CD14-positive monocyte (primary cell): ENCODE measurements around the gene DDIAS. TPM values are rescaled to one million over a fixed set of nuclear protein-coding genes. Genes with fewer than 3 reads are reported as not detected.

Source experiments
- DNase-seq, 3 donors: peaks; one replicate each; pipeline ENCODE4 v3.0.0-alpha.2; 2011 to 2022
- H2AFZ ChIP-seq: 2 replicates; pipeline ENCODE4 v1.6.0; 2012; ENCODE audit warnings: mild to moderate bottlenecking, low read depth, low read length, inconsistent platforms; ENCODE audit not compliant: insufficient read depth, poor library complexity, severe bottlenecking
- H3K27ac ChIP-seq, 2 donors: 1 replicate in 1 of 2; 2 replicates in 1 of 2; pipeline ENCODE4 v1.5.1; 2012 to 2013; ENCODE audit warnings: low read length in 2 of 2, control low read depth in 1 of 2, inconsistent platforms in 1 of 2, low read depth in 1 of 2, mild to moderate bottlenecking in 1 of 2
- H3K27me3 ChIP-seq, 2 donors: one replicate each; pipeline versions ENCODE4 v1.6.0 to v1.6.1; 2011 to 2013; ENCODE audit warnings: low read length in 2 of 2; ENCODE audit not compliant: control insufficient read depth in 2 of 2, insufficient read depth in 2 of 2
- H3K36me3 ChIP-seq, 2 donors: replicated peaks in 1 of 2; 1 replicate in 1 of 2; 2 replicates in 1 of 2; pipeline versions ENCODE4 v1.5.1 to v1.6.1; 2012 to 2013; ENCODE audit warnings: low read length in 2 of 2, control low read depth in 1 of 2, inconsistent platforms in 1 of 2, mild to moderate bottlenecking in 1 of 2; ENCODE audit not compliant: insufficient read depth in 2 of 2, control insufficient read depth in 1 of 2
- H3K4me1 ChIP-seq, 2 donors: 1 replicate in 1 of 2; 2 replicates in 1 of 2; pipeline versions ENCODE4 v1.5.1 to v1.6.1; 2012 to 2013; ENCODE audit warnings: low read length in 2 of 2, control low read depth in 1 of 2, inconsistent platforms in 1 of 2, mild to moderate bottlenecking in 1 of 2, moderate library complexity in 1 of 2; ENCODE audit not compliant: insufficient read depth in 2 of 2, control insufficient read depth in 1 of 2
- H3K4me2 ChIP-seq: replicated peaks from 2 replicates; pipeline ENCODE3; 2012; ENCODE audit warnings: low read length, moderate library complexity, mild to moderate bottlenecking; ENCODE audit not compliant: poor library complexity, severe bottlenecking; ENCODE audit errors: extremely low read depth
- H3K4me3 ChIP-seq, 3 experiments: fragments of 200-600 bp in 1 of 3; sonication (generic) in 1 of 3; replicated peaks in 1 of 3; 1 replicate in 2 of 3; 2 replicates in 1 of 3; pipeline ENCODE4 v1.5.1; 2011 to 2013; ENCODE audit warnings: low read length in 3 of 3, mild to moderate bottlenecking in 3 of 3, control low read depth in 2 of 3, low read depth in 2 of 3, inconsistent platforms in 1 of 3, moderate library complexity in 1 of 3
- H3K79me2 ChIP-seq: 2 replicates; pipeline ENCODE4 v1.6.0; 2012; ENCODE audit warnings: mild to moderate bottlenecking, control low read depth, inconsistent platforms, low read length, moderate library complexity; ENCODE audit not compliant: insufficient read depth
- H3K9ac ChIP-seq: 2 replicates; pipeline ENCODE4 v1.6.0; 2017; ENCODE audit warnings: low read length, mild to moderate bottlenecking; ENCODE audit not compliant: insufficient read depth, poor library complexity, severe bottlenecking
- H3K9me3 ChIP-seq, 2 donors: replicated peaks in 1 of 2; 1 replicate in 1 of 2; 2 replicates in 1 of 2; pipeline versions ENCODE4 v1.5.1 to v1.6.1; 2012 to 2013; ENCODE audit warnings: low read length in 2 of 2, control low read depth in 1 of 2; ENCODE audit not compliant: control insufficient read depth in 1 of 2, insufficient read depth in 1 of 2
- H4K20me1 ChIP-seq: 2 replicates; pipeline ENCODE4 v1.6.0; 2012; ENCODE audit warnings: mild to moderate bottlenecking, low read length, control low read depth, moderate library complexity; ENCODE audit not compliant: insufficient read depth
- H3K27ac Mint-ChIP-seq, 7 donors: one replicate each; pipeline ENCODE4 v1.8.0; 2020; ENCODE audit warnings: mild to moderate bottlenecking in 7 of 7, mixed read lengths in 7 of 7, moderate library complexity in 6 of 7, inconsistent platforms in 2 of 7
- H3K27me3 Mint-ChIP-seq, 3 donors: one replicate each; pipeline ENCODE4 v1.8.0; 2021 to 2022; ENCODE audit warnings: low read depth in 3 of 3, mild to moderate bottlenecking in 3 of 3, mixed read lengths in 3 of 3, moderate library complexity in 3 of 3, inconsistent platforms in 1 of 3
- H3K36me3 Mint-ChIP-seq, 2 donors: one replicate each; pipeline ENCODE4 v1.8.0; 2020; ENCODE audit warnings: mixed read lengths in 2 of 2, inconsistent platforms in 1 of 2, mild to moderate bottlenecking in 1 of 2
- H3K4me1 Mint-ChIP-seq: one replicate; pipeline ENCODE4 v1.8.0; 2020; ENCODE audit warnings: mild to moderate bottlenecking, mixed read lengths
- H3K4me3 Mint-ChIP-seq, 2 donors: one replicate each; pipeline ENCODE4 v1.8.0; 2020; ENCODE audit warnings: mild to moderate bottlenecking in 2 of 2, mixed read lengths in 2 of 2, moderate library complexity in 1 of 2
- H3K9me3 Mint-ChIP-seq, 7 donors: one replicate each; pipeline ENCODE4 v1.8.0; 2020 to 2022; ENCODE audit warnings: mixed read lengths in 7 of 7, mild to moderate bottlenecking in 6 of 7, moderate library complexity in 6 of 7, inconsistent platforms in 2 of 7
- CTCF ChIP-seq: fragments of 200-600 bp; IDR thresholded peaks from one replicate; pipeline ENCODE4 v1.8.0; 2022; ENCODE audit warnings: antibody characterized with exemption, mild to moderate bottlenecking
- intact Hi-C, 2 donors: fragments of 100-400 bp; cut with micrococcal nuclease; formaldehyde crosslinking; loops; one replicate each; pipeline versions ENCODE4 v1.15.0 to v1.15.1; 2023
- polyA plus RNA-seq, 3 donors: library from polyadenylated mRNA; depleted of rRNA in 1 of 3; unstranded in 2 of 3; stranded (reverse) in 1 of 3; fragments of 300-500 nt in 2 of 3; fragments of >200 nt in 1 of 3; fragmentation: Illumina TruSeq in 2 of 3; gene quantifications; 1 replicate in 2 of 3; 2 replicates in 1 of 3; pipeline ENCODE4 v1.2.3, GENCODE V29; 2012 to 2021

DDIAS gene
- polyA plus RNA-seq, 3 donors = 6.0 to 14.1 (median 13.5) TPM

- H3K4me1 Mint-ChIP-seq = peaks cover 6% of the 10 kb centered on the region
Observed at GRCh38 chr11:82975882-82976281, 74.3 kb downstream of the DDIAS start.

DNA sequence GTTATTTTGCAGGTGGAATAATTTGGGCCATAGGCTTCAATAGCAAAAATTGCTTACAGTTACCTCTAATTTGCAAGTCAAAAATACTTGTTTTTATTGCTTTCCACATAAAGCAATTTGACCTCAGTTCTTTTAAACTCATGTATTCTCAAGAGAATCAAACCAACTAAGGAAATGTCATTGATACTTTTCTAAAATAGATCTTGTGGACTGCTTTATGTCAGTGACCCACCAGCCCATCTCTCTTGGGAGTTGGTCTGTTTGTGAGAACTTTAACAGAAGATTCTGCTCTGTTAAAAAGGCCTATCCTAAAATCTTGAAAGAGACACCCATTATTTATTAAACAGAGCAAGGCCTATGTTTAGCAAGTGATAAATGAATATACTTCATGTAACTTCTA is 75.2 kb downstream of the DDIAS start:
- Histone ChIP-seq H3K27me3 (no peaks in the 10 kb centered on the region), H3K36me3 (no peaks in the 10 kb centered on the region), H3K4me3 (no peak overlapping the region), H3K9ac (no peak overlapping the region), H2AFZ (no peak overlapping the region), H3K27ac (no peak overlapping the region), H3K4me1 (no peaks in the 10 kb centered on the region), H4K20me1 (no peaks in the 10 kb centered on the region), H3K79me2 (no peaks in the 10 kb centered on the region), H3K9me3 (no peaks in the 10 kb centered on the region), H3K4me2 (no peak overlapping the region)
- Mint-ChIP-seq H3K36me3 (no peaks in the 10 kb centered on the region), H3K4me1 (peaks cover 1% of the 10 kb centered on the region), H3K27ac (no peak overlapping the region), H3K9me3 (no peaks in the 10 kb centered on the region), H3K27me3 (no peaks in the 10 kb centered on the region), H3K4me3 (no peak overlapping the region)
- intact Hi-C loops = no loop called here
- no peak for DNase-seq
- no peak for TF ChIP-seq CTCF

More at GRCh38 chr11:82975882-82976281, 74.3 kb downstream of the DDIAS start:
- Histone ChIP-seq H3K4me3 (no peak overlapping the region), H3K79me2 (no peaks in the 10 kb centered on the region), H3K27me3 (no peaks in the 10 kb centered on the region), H3K4me2 (no peak overlapping the region), H3K27ac (no peak overlapping the region), H3K4me1 (no peaks in the 10 kb centered on the region), H4K20me1 (no peaks in the 10 kb centered on the region), H2AFZ (no peak overlapping the region), H3K36me3 (no peaks in the 10 kb centered on the region), H3K9me3 (peaks cover 0 to 2% of the 10 kb centered on the region in 2 donors), H3K9ac (no peak overlapping the region)
- Mint-ChIP-seq H3K9me3 (peaks cover 0 to 8% (median 5%) of the 10 kb centered on the region in 7 donors), H3K27ac (no peak overlapping the region), H3K4me3 (no peak overlapping the region), H3K27me3 (peaks cover 0 to 2% (median 0%) of the 10 kb centered on the region in 3 donors), H3K36me3 (no peaks in the 10 kb centered on the region)
- no peak for TF ChIP-seq CTCF
- intact Hi-C loops = no loop called here
- DNase-seq = no peak
